ENCODE results near the gene NHERF2.
A peak's percentile ranks its signal among the peaks of the same experiment; 100 is the strongest.
"Not testable (repeated sequence)": the region's sequence is repeated elsewhere in the genome, so short reads cannot be mapped to it uniquely, and the experiment has no call there.

The NHERF2 gene

DNA sequence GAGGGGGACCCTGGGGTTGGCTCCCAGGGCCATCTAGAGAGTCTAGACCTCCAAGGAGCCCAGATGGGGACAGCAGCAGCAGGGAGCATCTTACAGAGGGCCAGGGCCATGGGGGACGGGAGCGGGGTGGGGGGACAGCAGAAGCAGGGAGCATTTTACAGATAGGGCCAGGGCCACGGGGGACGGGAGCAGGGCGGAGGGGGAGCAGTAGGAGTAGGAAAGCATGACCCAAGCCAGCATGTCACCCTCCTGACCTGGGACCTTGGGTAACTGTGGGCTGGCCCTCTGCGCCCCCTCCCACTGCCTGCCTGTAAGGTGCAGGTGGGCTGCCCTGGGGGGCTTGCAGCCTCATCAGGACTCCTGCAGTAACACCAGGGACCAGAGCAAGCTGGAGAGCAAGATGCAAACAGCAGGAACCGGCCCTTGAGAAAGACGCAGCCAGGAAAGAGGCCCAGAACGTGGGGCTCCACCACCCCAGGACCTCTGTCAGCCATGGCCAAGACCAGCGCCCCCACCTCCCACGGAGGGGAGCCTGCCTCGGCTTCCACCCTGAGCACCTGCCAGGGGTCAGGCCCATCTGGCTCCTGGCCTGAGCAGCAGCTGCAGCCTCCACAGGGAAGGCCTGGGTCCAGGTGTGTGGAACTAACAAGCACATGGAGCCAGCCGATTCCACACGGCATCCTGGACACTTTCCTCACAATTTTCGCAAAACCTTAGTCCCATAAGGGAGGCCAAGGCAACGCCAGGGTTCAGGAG lies 19.4 kb upstream of the NHERF2 start:
- DNase-seq = no peak

DNA sequence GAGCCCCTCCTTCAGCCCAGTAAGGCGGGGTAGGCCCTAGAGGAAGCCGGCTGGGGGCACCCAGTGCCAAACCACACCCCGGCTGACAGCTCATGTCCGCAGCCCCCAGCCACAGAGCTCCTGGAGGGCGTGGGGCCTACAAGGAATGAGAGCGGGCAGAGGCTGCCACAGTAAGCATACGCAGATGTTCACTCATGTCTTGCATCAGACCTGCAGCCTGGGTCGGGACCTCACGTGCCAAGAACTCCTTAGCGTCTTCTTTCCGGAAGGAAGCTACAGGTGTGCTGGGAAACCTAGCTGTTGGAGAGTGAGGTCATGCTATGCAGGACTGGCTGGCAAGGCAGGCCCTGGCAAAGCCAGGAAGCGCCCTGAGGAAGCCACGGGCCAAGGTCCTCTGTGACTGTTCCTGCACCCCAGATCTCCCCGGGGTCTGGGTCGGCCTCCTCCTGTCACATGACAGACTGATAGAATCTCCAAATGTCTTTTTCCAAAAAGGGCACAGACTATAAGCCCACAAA lies 18.6 kb upstream of the NHERF2 start:
- peak in 1 of 5 donors; percentile 37 for DNase-seq

GRCh38 chr16:2008631-2009163 lies 18.0 kb upstream of the NHERF2 start:
- peak in 1 of 5 donors; percentile 34 for DNase-seq

- no peak for DNase-seq
Measured at GRCh38 chr16:2009164-2009711, 17.5 kb upstream of the NHERF2 start.

DNA sequence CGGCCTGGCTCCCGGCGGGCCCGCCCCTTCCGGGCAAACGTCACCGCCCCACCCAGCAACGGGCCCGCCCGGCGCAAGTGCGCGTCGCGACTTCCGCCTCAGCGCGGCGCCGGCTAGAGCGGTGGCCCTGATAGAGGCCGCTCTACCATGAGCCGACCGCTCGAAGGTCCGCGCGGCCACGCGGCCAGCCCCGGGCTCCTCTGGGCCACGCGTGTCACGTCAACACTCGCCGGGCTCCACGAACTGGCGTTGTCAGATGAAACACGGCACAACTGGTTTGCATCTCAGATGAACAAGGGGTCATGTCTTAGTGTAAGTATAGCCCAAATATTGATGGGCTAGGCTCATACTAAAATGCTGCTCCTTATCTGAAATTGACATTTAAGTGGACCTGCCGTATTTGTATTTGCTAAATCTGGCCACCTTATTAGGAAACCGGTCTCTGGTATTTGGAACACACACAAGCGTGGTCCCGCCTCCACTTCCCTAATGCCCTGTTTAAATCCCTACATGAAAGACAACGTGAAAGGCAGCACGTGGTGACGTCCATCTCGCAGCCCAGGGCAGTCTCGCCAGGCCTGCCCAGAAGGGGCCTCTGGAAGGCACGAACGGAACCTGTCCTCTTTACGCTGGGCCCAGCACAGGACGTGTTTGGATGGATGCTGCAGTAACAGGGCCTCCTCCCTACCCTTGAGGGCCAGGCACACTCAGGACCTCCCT lies 16.8 kb upstream of the NHERF2 start, which contains the start of gene ZNF598:
TSS of gene ZNF598 (minus strand) at position 31 of the 720 bp plus-strand sequence.
- peak; percentile 62 to 85 (median 71) for DNase-seq

- DNase-seq = not testable (repeated sequence)
Measured at GRCh38 chr16:2011726-2012125, 15.0 kb upstream of the NHERF2 start.

- no peak for DNase-seq
Measured at GRCh38 chr16:2013527-2013926, 13.2 kb upstream of the NHERF2 start.

DNA sequence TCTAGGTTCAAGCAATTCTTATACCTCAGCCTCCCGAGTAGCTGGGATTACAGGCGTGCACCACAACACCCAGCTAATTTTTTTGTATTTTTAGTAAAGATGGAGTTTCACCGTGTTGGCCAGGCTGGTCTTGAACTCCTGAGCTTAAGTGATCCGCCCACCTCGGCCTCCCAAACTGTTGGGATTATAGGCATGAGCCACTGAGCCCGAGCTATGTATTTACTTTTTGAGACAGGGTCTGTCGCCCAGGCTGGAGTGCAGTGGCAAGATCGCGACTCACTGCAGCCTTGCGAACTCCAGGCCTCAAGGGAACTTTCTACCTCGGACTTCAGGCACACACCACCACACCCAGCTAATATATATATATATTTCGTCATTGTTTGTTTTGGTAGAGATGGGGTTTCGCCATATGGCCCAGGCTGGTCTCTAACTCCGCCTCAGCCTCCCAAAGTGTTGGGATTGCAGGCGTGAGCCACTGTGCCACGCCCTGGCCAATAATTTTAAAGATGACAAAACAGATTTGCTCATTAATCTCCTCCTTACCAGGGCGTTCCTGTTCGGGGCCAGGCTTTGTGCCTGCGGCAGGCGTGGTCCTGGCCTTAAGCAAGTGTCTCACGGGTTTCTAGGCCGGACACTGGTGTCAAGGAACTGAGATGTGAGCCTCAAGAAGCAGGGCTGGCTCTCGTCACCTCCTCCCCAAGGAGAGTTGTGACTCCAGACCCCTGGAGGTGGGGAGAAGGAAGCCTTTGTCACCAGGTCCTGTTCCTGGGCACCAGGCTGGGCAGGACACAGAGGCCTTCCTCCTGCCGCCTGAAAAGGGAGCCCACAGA lies 11.4 kb upstream of the NHERF2 start:
- no peak for DNase-seq

DNA sequence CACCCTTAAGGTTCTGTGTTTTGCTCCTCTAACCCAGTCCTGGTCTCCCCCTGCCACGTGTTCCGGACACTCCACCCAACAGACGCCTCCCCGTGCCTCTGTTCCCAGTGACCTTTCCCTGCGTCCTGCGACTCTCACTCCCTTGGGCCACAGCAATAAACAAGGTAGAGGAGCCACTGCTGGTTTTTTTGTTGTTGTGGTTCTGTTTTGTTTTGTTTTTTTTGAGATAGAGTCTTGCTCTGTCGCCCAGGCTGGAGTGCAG lies 10.8 kb upstream of the NHERF2 start:
- DNase-seq = no peak

- no peak for DNase-seq
Measured at GRCh38 chr16:2016407-2016922, 10.2 kb upstream of the NHERF2 start.

DNA sequence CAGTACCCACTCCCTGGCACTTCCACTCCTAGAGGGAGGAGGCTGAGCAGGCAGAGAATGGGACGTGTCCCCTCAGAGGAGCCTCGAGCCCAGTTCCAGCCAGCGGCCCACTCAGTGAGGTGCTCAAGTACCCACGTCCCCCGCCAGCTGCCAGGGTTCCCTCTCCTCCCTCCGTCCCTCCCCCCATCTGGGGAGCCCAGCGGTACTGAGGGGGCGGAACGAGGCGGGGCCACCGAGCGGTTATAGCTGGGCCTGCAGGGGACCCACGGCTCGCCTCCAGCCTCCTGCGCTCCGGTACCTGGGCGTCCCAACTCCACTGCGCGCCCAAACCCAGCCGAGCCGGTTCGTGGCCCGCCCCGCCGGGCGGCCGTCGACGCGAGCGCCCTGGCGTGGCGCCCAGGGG lies 7.2 kb upstream of the NHERF2 start, which contains the start of gene NPW:
TSS of gene NPW (plus strand) at position 268 of the 403 bp plus-strand sequence.
- DNase-seq = no peak

DNA sequence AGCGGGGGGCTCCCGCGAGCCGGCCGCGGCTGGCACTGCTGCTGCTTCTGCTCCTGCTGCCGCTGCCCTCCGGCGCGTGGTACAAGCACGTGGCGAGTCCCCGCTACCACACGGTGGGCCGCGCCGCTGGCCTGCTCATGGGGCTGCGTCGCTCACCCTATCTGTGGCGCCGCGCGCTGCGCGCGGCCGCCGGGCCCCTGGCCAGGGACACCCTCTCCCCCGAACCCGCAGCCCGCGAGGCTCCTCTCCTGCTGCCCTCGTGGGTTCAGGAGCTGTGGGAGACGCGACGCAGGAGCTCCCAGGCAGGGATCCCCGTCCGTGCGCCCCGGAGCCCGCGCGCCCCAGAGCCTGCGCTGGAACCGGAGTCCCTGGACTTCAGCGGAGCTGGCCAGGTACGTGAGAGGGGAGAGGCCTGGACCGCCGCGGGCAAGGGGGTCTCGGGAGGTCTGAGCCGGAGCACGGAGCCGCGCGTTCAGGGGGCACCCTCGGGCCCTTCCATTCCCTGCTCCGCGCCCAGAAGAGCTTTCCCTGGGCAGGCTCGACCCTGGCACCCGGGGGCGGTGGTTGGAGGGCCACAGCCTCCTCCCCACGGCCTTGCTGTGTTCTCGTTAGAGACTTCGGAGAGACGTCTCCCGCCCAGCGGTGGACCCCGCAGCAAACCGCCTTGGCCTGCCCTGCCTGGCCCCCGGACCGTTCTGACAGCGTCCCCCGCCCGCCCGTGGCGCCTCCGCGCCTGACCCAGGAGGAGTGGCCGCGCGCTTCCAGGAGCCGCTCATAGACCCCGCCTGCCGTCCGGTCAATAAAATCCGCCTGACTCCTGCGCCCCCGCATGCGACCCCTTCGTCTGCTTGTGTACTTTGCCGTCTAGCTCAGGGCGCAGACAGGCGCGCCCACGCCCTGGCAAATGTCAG lies 6.5 kb upstream of the NHERF2 start:
- no peak for DNase-seq

DNA sequence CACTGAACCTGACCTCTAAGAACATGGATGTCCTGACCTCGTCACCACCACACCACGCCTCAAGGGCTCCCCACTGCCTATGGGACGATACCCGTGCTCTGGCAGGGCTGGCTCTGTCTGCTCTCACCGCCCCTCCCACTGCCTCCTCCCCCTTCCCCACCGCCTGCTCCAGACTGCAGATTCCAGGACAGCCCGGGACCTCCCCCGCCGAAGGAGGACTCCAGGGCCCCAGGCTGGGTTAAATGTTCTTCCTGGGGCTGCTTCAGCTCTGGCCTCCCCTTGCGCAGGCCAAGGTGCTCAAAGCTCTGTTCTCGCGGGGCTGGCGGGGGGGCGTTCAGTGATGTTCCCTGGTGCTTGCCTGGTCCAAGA lies 4.0 kb upstream of the NHERF2 start:
- peak in 1 of 5 donors; percentile 24 for DNase-seq

- peak; percentile 89 to 94 (median 92) for DNase-seq
Measured at GRCh38 chr16:2023092-2024031, 3.3 kb upstream of the NHERF2 start.

DNA sequence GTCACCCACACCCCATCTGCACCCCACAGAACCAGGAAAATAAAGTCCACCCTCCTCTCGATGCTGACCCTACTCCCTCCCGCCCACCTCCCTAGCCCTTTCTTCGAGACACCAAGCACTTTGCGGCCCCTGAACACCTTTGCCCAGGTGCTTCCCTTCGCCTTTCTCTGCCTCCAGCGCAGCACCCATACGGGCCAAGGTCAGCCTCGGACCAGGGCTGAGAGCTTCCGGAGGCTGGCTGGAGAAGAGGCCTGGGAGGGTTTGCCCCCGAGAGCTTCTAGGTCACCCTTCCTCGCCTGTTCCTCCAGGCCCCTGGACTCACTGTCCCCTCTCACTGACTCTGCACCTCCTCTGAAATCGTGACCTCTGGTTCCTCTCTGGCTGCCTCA lies 2.7 kb upstream of the NHERF2 start:
- DNase-seq = no peak

DNA sequence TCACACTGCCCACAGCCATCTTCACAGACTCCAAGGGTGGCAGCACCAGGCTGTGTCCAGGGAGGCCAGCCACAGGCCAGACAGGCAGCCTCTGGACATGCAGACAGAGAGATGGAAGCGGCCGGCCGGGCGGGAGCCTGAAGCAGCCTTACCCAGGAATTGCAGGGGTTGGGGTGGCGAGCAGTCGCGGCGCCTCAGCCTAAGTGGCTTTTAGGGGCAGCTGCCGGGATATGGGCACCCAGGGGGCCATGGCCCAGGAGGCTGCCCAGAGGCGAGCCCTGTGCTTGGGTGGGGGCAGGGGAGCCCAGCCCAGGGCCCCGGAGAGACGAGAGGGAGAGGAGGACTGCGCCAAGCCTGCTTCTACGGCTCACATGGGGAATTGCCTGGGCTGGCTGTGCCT lies 1.5 kb upstream of the NHERF2 start:
- no peak for DNase-seq

DNA sequence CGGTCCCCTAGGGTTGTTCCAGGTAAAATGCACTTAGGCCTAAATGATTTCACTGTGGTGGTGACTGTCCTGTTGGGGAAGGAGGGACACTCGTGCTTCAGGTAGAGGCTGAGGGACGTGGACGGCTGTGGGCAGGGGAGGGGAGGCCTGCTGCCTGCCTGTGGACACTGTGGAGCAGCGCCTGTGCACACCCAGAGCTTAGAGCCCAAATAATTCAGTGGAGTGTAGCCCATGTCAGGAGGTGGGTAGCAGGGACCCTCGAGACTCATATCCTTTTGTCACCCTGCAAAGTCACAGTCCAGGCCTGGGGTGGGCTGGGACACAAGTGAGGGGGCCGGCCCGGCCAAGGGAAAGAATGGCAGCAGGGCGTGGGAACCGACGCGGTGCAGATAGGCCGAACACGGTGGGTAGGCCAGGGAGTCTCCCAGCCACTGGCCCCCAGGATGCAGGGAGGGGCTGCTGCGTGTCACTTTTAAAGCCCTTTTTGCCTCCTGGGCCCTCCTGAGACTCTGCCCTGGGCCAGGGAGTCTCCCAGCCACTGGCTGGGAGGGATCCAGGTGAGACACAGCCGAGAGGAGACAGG lies 733 bp upstream of the NHERF2 start:
- DNase-seq = no peak

DNA sequence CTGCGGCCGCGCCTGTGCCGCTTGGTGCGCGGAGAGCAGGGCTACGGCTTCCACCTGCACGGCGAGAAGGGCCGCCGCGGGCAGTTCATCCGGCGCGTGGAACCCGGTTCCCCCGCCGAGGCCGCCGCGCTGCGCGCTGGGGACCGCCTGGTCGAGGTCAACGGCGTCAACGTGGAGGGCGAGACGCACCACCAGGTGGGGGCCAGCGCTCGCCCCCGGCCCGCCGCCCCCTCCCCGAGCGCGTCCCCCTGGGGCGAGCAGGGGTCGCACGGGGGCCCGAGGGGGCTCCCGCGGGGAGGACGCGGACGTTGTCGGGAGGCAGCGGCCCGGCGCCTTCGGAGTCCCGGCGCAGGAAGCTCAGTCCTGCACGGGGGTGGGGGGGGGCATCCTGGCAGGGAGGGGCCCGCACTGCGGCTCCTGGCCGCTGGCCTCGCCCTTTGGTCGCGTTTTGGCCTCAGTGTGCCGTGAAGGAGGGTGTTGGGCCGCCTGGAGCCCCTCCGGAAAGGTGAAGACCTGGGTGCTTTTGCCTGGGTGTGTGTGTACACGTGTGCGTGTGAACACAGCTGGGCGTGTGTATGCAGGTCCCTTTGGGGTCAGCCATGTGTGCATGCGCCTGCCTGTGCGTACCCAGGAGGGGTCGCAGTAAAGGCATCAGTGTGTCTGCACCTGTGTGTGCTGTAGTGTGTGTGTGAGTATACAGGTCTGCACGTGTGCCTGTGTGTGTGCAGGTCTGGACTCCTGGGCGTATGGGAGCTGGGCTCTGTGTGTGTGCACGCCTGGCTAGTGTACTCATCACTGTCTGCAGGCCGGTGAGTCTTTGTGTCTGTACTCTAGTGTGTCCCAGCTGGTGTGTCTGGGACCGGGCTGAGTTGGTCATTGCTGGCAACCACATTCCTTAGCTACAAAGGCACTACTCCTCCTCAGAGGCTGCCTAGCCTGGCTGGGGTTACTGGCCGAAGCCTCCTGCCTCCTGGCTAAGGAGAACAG lies 615 bp downstream of the NHERF2 start:
- DNase-seq = no peak

- DNase-seq = no peak
Measured at GRCh38 chr16:2028146-2028545, 1.4 kb downstream of the NHERF2 start.
